ENCODE measurements around the gene COL26A1.
"Not testable (repeated sequence)": the region's sequence is repeated elsewhere in the genome, so short reads cannot be mapped to it uniquely, and the experiment has no call there.

COL26A1 gene

GRCh38 chr7:101604331-101604933, 241.8 kb downstream of the COL26A1 start:
- DNase-seq = no peak

- not testable (repeated sequence) for DNase-seq
Observed at GRCh38 chr7:101604934-101605332, 242.3 kb downstream of the COL26A1 start.

GRCh38 chr7:101605611-101606497, 243.2 kb downstream of the COL26A1 start:
- no peak for DNase-seq

GRCh38 chr7:101606498-101606923, 243.8 kb downstream of the COL26A1 start:
- no peak for DNase-seq
